Stimulated activated naive B cell treated with anti-CD40 and anti-IgM and Interleukin-4, amounts not matched to agents 10 μg/mL and 1 μg/mL and 100 μg/mL, for 72 hours (primary cell): Measurements from ENCODE around the gene ZNF232.
A peak's percentile ranks its signal among the peaks of the same experiment; 100 is the strongest.
"Not testable (repeated sequence)": the region's sequence is repeated elsewhere in the genome, so short reads cannot be mapped to it uniquely, and the experiment has no call there.

Experiments
- ATAC-seq, 2 donors: fragments of 150-1000 bp; cut with Tn5 transposase; replicated peaks; 2 replicates each; pipeline ENCODE4 v1.10.0; 2021; ENCODE audit warnings: moderate library complexity in 1 of 2
- DNase-seq: peaks from one replicate; pipeline ENCODE4 v3.0.0; 2021
- H3K27ac Mint-ChIP-seq: one replicate; pipeline ENCODE4 v1.8.0; 2022; ENCODE audit warnings: mild to moderate bottlenecking, mixed read lengths
- H3K27me3 Mint-ChIP-seq, 2 donors: one replicate each; pipeline ENCODE4 v1.8.0; 2022; ENCODE audit warnings: mixed read lengths in 2 of 2
- H3K36me3 Mint-ChIP-seq, 2 donors: one replicate each; pipeline ENCODE4 v1.8.0; 2022; ENCODE audit warnings: mixed read lengths in 2 of 2, mild to moderate bottlenecking in 1 of 2
- H3K4me1 Mint-ChIP-seq, 2 donors: one replicate each; pipeline ENCODE4 v1.8.0; 2022; ENCODE audit warnings: mixed read lengths in 2 of 2, mild to moderate bottlenecking in 1 of 2
- H3K4me3 Mint-ChIP-seq, 2 donors: one replicate each; pipeline ENCODE4 v1.8.0; 2022; ENCODE audit warnings: mild to moderate bottlenecking in 2 of 2, mixed read lengths in 2 of 2, moderate library complexity in 1 of 2
- H3K9me3 Mint-ChIP-seq, 2 donors: one replicate each; pipeline ENCODE4 v1.8.0; 2022; ENCODE audit warnings: mixed read lengths in 2 of 2, mild to moderate bottlenecking in 1 of 2

The ZNF232 gene

GRCh38 chr17:5123343-5124124 lies 11.9 kb upstream of the ZNF232 start:
- Mint-ChIP-seq H3K36me3 (peaks cover 3 to 8% of the 10 kb centered on the region in 2 donors), H3K27me3 (peaks cover 35 to 46% of the 10 kb centered on the region in 2 donors), H3K4me3 (no peak overlapping the region), H3K9me3 (peaks cover 0 to under 1% of the 10 kb centered on the region in 2 donors), H3K4me1 (peaks cover 6 to 9% of the 10 kb centered on the region in 2 donors), H3K27ac (no peak overlapping the region)
- ATAC-seq (peak in 1 of 2 donors; percentile 57), DNase-seq (no peak)

- ATAC-seq, result peak; percentile 77 to 79
- Mint-ChIP-seq H3K9me3 (peaks cover 2 to 3% of the 10 kb centered on the region in 2 donors), H3K4me1 (peaks cover 6 to 9% of the 10 kb centered on the region in 2 donors), H3K36me3 (peaks cover 3 to 12% of the 10 kb centered on the region in 2 donors), H3K4me3 (peak overlapping the region; percentile 66 to 76), H3K27me3 (peaks cover 40 to 52% of the 10 kb centered on the region in 2 donors), H3K27ac (no peak overlapping the region)
- no peak for DNase-seq
Measured at GRCh38 chr17:5122586-5123342, 11.1 kb upstream of the ZNF232 start.

GRCh38 chr17:5122056-5122455 lies 10.4 kb upstream of the ZNF232 start:
- H3K9me3 Mint-ChIP-seq, DNase-seq, H3K27ac Mint-ChIP-seq, H3K4me1 Mint-ChIP-seq, ATAC-seq: not testable (repeated sequence)
- Mint-ChIP-seq H3K36me3 (peaks cover 3 to 12% of the 10 kb centered on the region in 2 donors), H3K27me3 (peaks cover 35 to 52% of the 10 kb centered on the region in 2 donors), H3K4me3 (peak overlapping the region; percentile 20 to 39)

GRCh38 chr17:5121186-5121841 lies 9.6 kb upstream of the ZNF232 start:
- Mint-ChIP-seq H3K36me3 (peaks cover 3 to 12% of the 10 kb centered on the region in 2 donors), H3K27me3 (peaks cover 36 to 57% of the 10 kb centered on the region in 2 donors), H3K4me1 (peaks cover 6 to 12% of the 10 kb centered on the region in 2 donors), H3K4me3 (peak overlapping the region; percentile 12 to 39), H3K27ac (no peak overlapping the region), H3K9me3 (peaks cover 2 to 3% of the 10 kb centered on the region in 2 donors)
- DNase-seq (no peak), ATAC-seq (no peak)

GRCh38 chr17:5120436-5121185 lies 8.9 kb upstream of the ZNF232 start:
- peaks cover 5 to 16% of the 10 kb centered on the region in 2 donors for H3K36me3 Mint-ChIP-seq
- not testable (repeated sequence) for DNase-seq, ATAC-seq, H3K4me3 Mint-ChIP-seq, H3K9me3 Mint-ChIP-seq, H3K27ac Mint-ChIP-seq
- H3K27me3 Mint-ChIP-seq, result peaks cover 36 to 64% of the 10 kb centered on the region in 2 donors
- H3K4me1 Mint-ChIP-seq, result peaks cover 6 to 12% of the 10 kb centered on the region in 2 donors

GRCh38 chr17:5120036-5120435 lies 8.4 kb upstream of the ZNF232 start:
- Mint-ChIP-seq H3K9me3 (peaks cover 2 to 3% of the 10 kb centered on the region in 2 donors), H3K27me3 (peaks cover 37 to 70% of the 10 kb centered on the region in 2 donors), H3K4me3 (no peak overlapping the region), H3K4me1 (peaks cover 6 to 12% of the 10 kb centered on the region in 2 donors), H3K36me3 (peaks cover 7 to 17% of the 10 kb centered on the region in 2 donors), H3K27ac (no peak overlapping the region)
- DNase-seq, result no peak
- no peak for ATAC-seq

- H3K36me3 Mint-ChIP-seq, result peaks cover 18 to 33% of the 10 kb centered on the region in 2 donors
Measured at GRCh38 chr17:5118219-5118618, 6.5 kb upstream of the ZNF232 start.

GRCh38 chr17:5115673-5116651 lies 4.3 kb upstream of the ZNF232 start, which contains the start of gene USP6:
Gene USP6, plus strand, starts transcription at chr17:5116032. Its CDS starts 14,336 bp downstream, at chr17:5130368.
- H3K4me1 Mint-ChIP-seq, result peaks cover 5 to 15% of the 10 kb centered on the region in 2 donors
- H3K27ac Mint-ChIP-seq, result peak within 1 kb of the TSS; percentile 31
- H3K27me3 Mint-ChIP-seq, result peaks cover 21 to 54% of the 10 kb centered on the region in 2 donors
- H3K9me3 Mint-ChIP-seq, result peaks cover 2 to 3% of the 10 kb centered on the region in 2 donors
- DNase-seq (no peak), ATAC-seq (no peak)
- peak within 1 kb of the TSS; percentile 22 to 42 for H3K4me3 Mint-ChIP-seq
- peaks cover 20 to 33% of the 10 kb centered on the region in 2 donors for H3K36me3 Mint-ChIP-seq

More at GRCh38 chr17:5118219-5118618, 6.5 kb upstream of the ZNF232 start:
- Mint-ChIP-seq H3K4me1 (peaks cover 8 to 12% of the 10 kb centered on the region in 2 donors), H3K27ac (no peak overlapping the region), H3K4me3 (no peak overlapping the region), H3K27me3 (peaks cover 31 to 68% of the 10 kb centered on the region in 2 donors), H3K9me3 (peaks cover 2 to 3% of the 10 kb centered on the region in 2 donors)
- no peak for DNase-seq
- no peak for ATAC-seq

- Mint-ChIP-seq H3K27me3 (peaks cover 5 to 17% of the 10 kb centered on the region in 2 donors), H3K9me3 (peaks cover 0 to 4% of the 10 kb centered on the region in 2 donors), H3K36me3 (peaks cover 60 to 66% of the 10 kb centered on the region in 2 donors), H3K4me3 (peak overlapping the region; percentile 91 to 92), H3K4me1 (peaks cover 22 to 38% of the 10 kb centered on the region in 2 donors), H3K27ac (peak overlapping the region; percentile 95)
- peak; percentile 15 to 27 for ATAC-seq
- DNase-seq, result no peak
Measured at GRCh38 chr17:5110816-5111215, 862 bp downstream of the ZNF232 start.

GRCh38 chr17:5100832-5101231 lies 10.8 kb downstream of the ZNF232 start:
- no peaks in the 10 kb centered on the region for H3K27me3 Mint-ChIP-seq
- peaks cover 2 to 8% of the 10 kb centered on the region in 2 donors for H3K9me3 Mint-ChIP-seq
- no peak for ATAC-seq
- peaks cover 8 to 13% of the 10 kb centered on the region in 2 donors for H3K4me1 Mint-ChIP-seq
- H3K27ac Mint-ChIP-seq, result no peak overlapping the region
- DNase-seq, result no peak
- H3K4me3 Mint-ChIP-seq, result no peak overlapping the region
- H3K36me3 Mint-ChIP-seq, result peaks cover 18 to 20% of the 10 kb centered on the region in 2 donors

- Mint-ChIP-seq H3K27ac (no peak overlapping the region), H3K4me1 (peaks cover 10 to 13% of the 10 kb centered on the region in 2 donors), H3K9me3 (peaks cover 11 to 15% of the 10 kb centered on the region in 2 donors), H3K4me3 (no peak overlapping the region), H3K27me3 (no peaks in the 10 kb centered on the region), H3K36me3 (peaks cover 18 to 20% of the 10 kb centered on the region in 2 donors)
- DNase-seq (no peak), ATAC-seq (no peak)
Measured at GRCh38 chr17:5099271-5099670, 12.4 kb downstream of the ZNF232 start.

- no peaks in the 10 kb centered on the region for H3K27me3 Mint-ChIP-seq
- H3K9me3 Mint-ChIP-seq, result peaks cover 19 to 22% of the 10 kb centered on the region in 2 donors
- DNase-seq, result peak; percentile 75
Measured at GRCh38 chr17:5097101-5097834, 14.4 kb downstream of the ZNF232 start.

More at GRCh38 chr17:5097101-5097834, 14.4 kb downstream of the ZNF232 start:
- H3K36me3 Mint-ChIP-seq, result peaks cover 28 to 34% of the 10 kb centered on the region in 2 donors
- H3K27ac Mint-ChIP-seq, result peak overlapping the region; percentile 96
- peak overlapping the region; percentile 93 to 95 for H3K4me3 Mint-ChIP-seq
- ATAC-seq, result peak; percentile 95 to 96
- peaks cover 11 to 13% of the 10 kb centered on the region in 2 donors for H3K4me1 Mint-ChIP-seq
